HEK293T (cell line): ENCODE results near the gene LETMD1.

Source experiments
- CTCF ChIA-PET: fragments of 350-600 bp; formaldehyde crosslinking; extraction: SDS; loops from one replicate; lab custom pipeline; 2021; ENCODE audit warnings: antibody characterized with exemption, inconsistent platforms; lab: Yijun Ruan, JAX
- POLR2A ChIA-PET: fragments of 350-600 bp; formaldehyde crosslinking; extraction: SDS; loops from one replicate; lab custom pipeline; 2020; ENCODE audit warnings: antibody characterized with exemption, inconsistent platforms; lab: Yijun Ruan, JAX
- DNase-seq: peaks from one replicate; pipeline ENCODE4 v3.0.0; 2012; ENCODE audit warnings: mixed read lengths; ENCODE audit errors: extremely low spot score
- ARNT ChIP-seq: fragments of 450-650 bp; IDR thresholded peaks from 2 replicates; pipeline ENCODE4 v1.6.1; 2017; ENCODE audit warnings: mild to moderate bottlenecking
- BHLHE40 ChIP-seq: fragments of 450-650 bp; IDR thresholded peaks from 2 replicates; pipeline ENCODE4 v1.6.1; 2016; ENCODE audit warnings: mild to moderate bottlenecking, moderate library complexity, borderline replicate concordance
- CTBP1 ChIP-seq: fragments of 450-650 bp; IDR thresholded peaks from 2 replicates; pipeline ENCODE4 v1.6.1; 2016; ENCODE audit warnings: borderline replicate concordance
- ELF4 ChIP-seq: fragments of 450-650 bp; IDR thresholded peaks from 2 replicates; pipeline ENCODE4 v1.6.1; 2017; ENCODE audit warnings: antibody characterized with exemption
- FOXA1 ChIP-seq: fragments of 450-650 bp; IDR thresholded peaks from 2 replicates; pipeline ENCODE4 v1.6.1; 2016; ENCODE audit warnings: mild to moderate bottlenecking
- FOXK2 ChIP-seq: fragments of 450-650 bp; IDR thresholded peaks from 2 replicates; pipeline ENCODE4 v1.6.1; 2016; ENCODE audit warnings: mild to moderate bottlenecking
- FOXM1 ChIP-seq: fragments of 450-650 bp; IDR thresholded peaks from 2 replicates; pipeline ENCODE4 v1.6.1; 2017; ENCODE audit warnings: mild to moderate bottlenecking, borderline replicate concordance
- HDGF ChIP-seq: fragments of 450-650 bp; IDR thresholded peaks from 2 replicates; pipeline ENCODE4 v1.6.1; 2017; ENCODE audit warnings: antibody characterized with exemption, borderline replicate concordance
- L3MBTL2 ChIP-seq: fragments of 450-650 bp; conservative IDR thresholded peaks from 2 replicates; pipeline ENCODE4 v1.6.1; 2016; ENCODE audit warnings: mild to moderate bottlenecking
- LEF1 ChIP-seq: fragments of 450-650 bp; IDR thresholded peaks from 2 replicates; pipeline ENCODE4 v1.6.1; 2017; ENCODE audit warnings: mild to moderate bottlenecking, borderline replicate concordance
- NFRKB ChIP-seq: fragments of 450-650 bp; IDR thresholded peaks from 2 replicates; pipeline ENCODE4 v1.6.1; 2016; ENCODE audit warnings: mild to moderate bottlenecking, moderate library complexity
- PKNOX1 ChIP-seq: fragments of 450-650 bp; IDR thresholded peaks from 2 replicates; pipeline ENCODE4 v1.6.1; 2016
- SP1 ChIP-seq: fragments of 450-650 bp; IDR thresholded peaks from 2 replicates; pipeline ENCODE4 v1.6.1; 2017
- SUZ12 ChIP-seq: fragments of 450-650 bp; IDR thresholded peaks from 2 replicates; pipeline ENCODE4 v1.6.1; 2016; ENCODE audit warnings: mild to moderate bottlenecking
- TARDBP ChIP-seq: fragments of 450-650 bp; IDR thresholded peaks from 2 replicates; pipeline ENCODE4 v1.6.1; 2016
- ZNF384 ChIP-seq: fragments of 450-650 bp; IDR thresholded peaks from 2 replicates; pipeline ENCODE4 v1.6.1; 2016

LETMD1 gene

GRCh38 chr12:51047655-51048540 is at the start of gene LETMD1:
Gene LETMD1 (plus strand): TSS chr12:51048327. CDS start chr12:51048357, 30 bp downstream.
- ChIA-PET CTCF (interaction anchor here (0.6 kb wide), 1 partner anchor 293 kb away, joined by 3 read pairs; no protein-coding TSS in a partner anchor), POLR2A (interaction anchor here (0.7 to 2.0 kb wide), 8 partner anchors 14 to 303 kb away, joined by 3 to 13 read pairs (median 4); partner anchors contain the start of genes CSRNP2, DAZAP2 and SLC11A2)
- TF ChIP-seq L3MBTL2 (peak; percentile 98), ELF4 (peak; percentile 76; the same call in 1 of the 2 replicates), PKNOX1 (peak; percentile 33; the same call in 1 of the 2 replicates), FOXK2 (no peak)
- peak; percentile 92 for DNase-seq

- POLR2A ChIA-PET: interaction anchor here (1.0 kb wide), 1 partner anchor 26 kb away, joined by 3 read pairs; no protein-coding TSS in a partner anchor
- no peak for TF ChIP-seq CTBP1
- no peak for TF ChIP-seq NFRKB
- TF ChIP-seq SP1: no peak
- TF ChIP-seq TARDBP: no peak
- no peak for TF ChIP-seq FOXM1
- no peak for TF ChIP-seq L3MBTL2
- no peak for TF ChIP-seq SUZ12
- no peak for TF ChIP-seq BHLHE40
- no peak for TF ChIP-seq LEF1
- TF ChIP-seq ELF4: no peak
- no peak for TF ChIP-seq FOXA1
- no peak for TF ChIP-seq FOXK2
- TF ChIP-seq PKNOX1: no peak
- no peak for TF ChIP-seq ZNF384
- no peak for TF ChIP-seq ARNT
- CTCF ChIA-PET: interaction anchor here (0.5 to 0.9 kb wide), 3 partner anchors 13 to 234 kb away, joined by 3 read pairs; no protein-coding TSS in a partner anchor
- DNase-seq: no peak
Measured at GRCh38 chr12:50999093-50999492, 49.0 kb upstream of the LETMD1 start.

GRCh38 chr12:51000245-51000644 is 47.9 kb upstream of the LETMD1 start:
- DNase-seq: no peak
- TF ChIP-seq FOXK2 (no peak), HDGF (no peak), LEF1 (no peak), ZNF384 (no peak), FOXA1 (no peak), ARNT (no peak), PKNOX1 (no peak), SUZ12 (no peak)
- ChIA-PET POLR2A (interaction anchor here (1.0 kb wide), 1 partner anchor 25 kb away, joined by 3 read pairs; no protein-coding TSS in a partner anchor), CTCF (no interaction called here)

GRCh38 chr12:51001799-51002198 is 46.3 kb upstream of the LETMD1 start:
- CTCF ChIA-PET: no interaction called here
- no peak for DNase-seq
- POLR2A ChIA-PET: no interaction called here
- TF ChIP-seq L3MBTL2: no peak
- TF ChIP-seq TARDBP: no peak
- TF ChIP-seq FOXK2: no peak
- TF ChIP-seq ELF4: no peak
- no peak for TF ChIP-seq PKNOX1
- no peak for TF ChIP-seq LEF1
- TF ChIP-seq HDGF: no peak
- no peak for TF ChIP-seq BHLHE40
- no peak for TF ChIP-seq NFRKB
- TF ChIP-seq CTBP1: no peak
- TF ChIP-seq FOXA1: no peak
- TF ChIP-seq ZNF384: no peak

GRCh38 chr12:51004504-51004903 is 43.6 kb upstream of the LETMD1 start:
- ChIA-PET POLR2A (interaction anchor here (1.5 kb wide), 1 partner anchor 22 kb away, joined by 3 read pairs; the partner anchor contains the start of gene SLC11A2), CTCF (no interaction called here)
- DNase-seq: no peak
- TF ChIP-seq SUZ12 (no peak), PKNOX1 (no peak), ARNT (no peak), TARDBP (no peak), ZNF384 (no peak), FOXK2 (no peak), L3MBTL2 (no peak), CTBP1 (no peak), HDGF (no peak), BHLHE40 (no peak), FOXM1 (no peak), LEF1 (no peak)
